ENCODE results near the gene SPRYD4.
A peak's percentile ranks its signal among the peaks of the same experiment; 100 is the strongest.
"Not testable (repeated sequence)": the region's sequence is repeated elsewhere in the genome, so short reads cannot be mapped to it uniquely, and the experiment has no call there.

SPRYD4 gene

GRCh38 chr12:56514014-56514318 is 45.6 kb downstream of the SPRYD4 start:
- not testable (repeated sequence) for H3K9ac ChIP-seq (ENCODE audit: low read length); H3K27ac ChIP-seq (ENCODE audit: low read depth, low read length); H3K27me3 ChIP-seq (ENCODE audit: control insufficient read depth, insufficient read depth, low read length); H3K4me1 ChIP-seq (ENCODE audit: control insufficient read depth, insufficient read depth, low read length); H3K4me3 ChIP-seq (ENCODE audit: low read length); H3K36me3 ChIP-seq (ENCODE audit: control insufficient read depth, insufficient read depth, low read length)

DNA sequence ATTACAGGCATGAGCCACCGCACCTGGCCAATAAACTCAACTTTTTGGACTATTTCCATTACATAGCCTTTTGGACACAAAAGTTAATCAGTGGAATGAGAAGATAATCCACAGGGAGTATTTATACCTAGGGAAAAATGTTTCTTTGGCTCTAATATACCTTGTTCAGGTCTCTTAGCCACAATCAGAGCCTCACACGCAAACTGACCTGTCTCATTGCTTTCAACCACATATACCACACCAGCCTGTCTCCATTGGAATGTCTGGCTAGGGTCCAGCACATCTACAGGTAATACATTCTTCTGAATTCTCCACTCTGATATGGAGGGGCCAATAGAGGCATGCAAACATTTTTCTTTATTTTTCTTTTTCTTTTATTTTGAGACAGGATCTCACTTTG is 49.5 kb downstream of the SPRYD4 start:
- H3K27me3 ChIP-seq (ENCODE audit: control insufficient read depth, insufficient read depth, low read length): no peaks in the 10 kb centered on the region
- H3K27ac ChIP-seq (ENCODE audit: low read depth, low read length): no peak overlapping the region
- H3K4me1 ChIP-seq (ENCODE audit: control insufficient read depth, insufficient read depth, low read length): peaks cover 5% of the 10 kb centered on the region
- H3K9ac ChIP-seq (ENCODE audit: low read length): no peak overlapping the region
- H3K4me3 ChIP-seq (ENCODE audit: low read length): no peak overlapping the region
- no peaks in the 10 kb centered on the region for H3K36me3 ChIP-seq (ENCODE audit: control insufficient read depth, insufficient read depth, low read length)

- H3K27ac ChIP-seq (ENCODE audit: low read depth, low read length): no peak overlapping the region
- H3K9ac ChIP-seq (ENCODE audit: low read length): no peak overlapping the region
- H3K27me3 ChIP-seq (ENCODE audit: control insufficient read depth, insufficient read depth, low read length): no peaks in the 10 kb centered on the region
- H3K36me3 ChIP-seq (ENCODE audit: control insufficient read depth, insufficient read depth, low read length): no peaks in the 10 kb centered on the region
- H3K4me1 ChIP-seq (ENCODE audit: control insufficient read depth, insufficient read depth, low read length): peaks cover 9% of the 10 kb centered on the region
- H3K4me3 ChIP-seq (ENCODE audit: low read length): no peak overlapping the region
Measured at GRCh38 chr12:56518570-56518969, 50.2 kb downstream of the SPRYD4 start.

DNA sequence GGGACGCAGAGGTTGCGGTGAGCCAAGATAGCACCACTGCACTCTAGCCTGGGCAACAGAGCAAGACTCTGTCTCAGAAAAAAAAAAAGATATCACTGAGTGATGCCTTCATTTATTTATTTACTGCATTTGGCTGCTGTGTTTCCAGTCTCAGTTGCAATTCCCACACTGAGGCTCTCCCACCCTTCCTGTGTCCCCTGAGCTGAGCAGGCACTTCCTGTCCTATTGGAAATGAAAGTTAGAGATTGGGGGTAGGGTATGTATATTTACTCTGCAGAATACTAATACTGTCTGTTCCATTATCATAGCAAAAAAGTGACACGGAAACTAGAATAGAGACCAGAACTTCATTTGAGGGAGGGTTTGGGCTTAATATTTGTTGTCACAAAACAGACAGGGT is 51.7 kb downstream of the SPRYD4 start:
- H3K27me3 ChIP-seq (ENCODE audit: control insufficient read depth, insufficient read depth, low read length): no peaks in the 10 kb centered on the region
- no peak overlapping the region for H3K9ac ChIP-seq (ENCODE audit: low read length)
- H3K36me3 ChIP-seq (ENCODE audit: control insufficient read depth, insufficient read depth, low read length): no peaks in the 10 kb centered on the region
- peak overlapping the region; percentile 89 for H3K27ac ChIP-seq (ENCODE audit: low read depth, low read length)
- H3K4me1 ChIP-seq (ENCODE audit: control insufficient read depth, insufficient read depth, low read length): peaks cover 12% of the 10 kb centered on the region
- H3K4me3 ChIP-seq (ENCODE audit: low read length): no peak overlapping the region

DNA sequence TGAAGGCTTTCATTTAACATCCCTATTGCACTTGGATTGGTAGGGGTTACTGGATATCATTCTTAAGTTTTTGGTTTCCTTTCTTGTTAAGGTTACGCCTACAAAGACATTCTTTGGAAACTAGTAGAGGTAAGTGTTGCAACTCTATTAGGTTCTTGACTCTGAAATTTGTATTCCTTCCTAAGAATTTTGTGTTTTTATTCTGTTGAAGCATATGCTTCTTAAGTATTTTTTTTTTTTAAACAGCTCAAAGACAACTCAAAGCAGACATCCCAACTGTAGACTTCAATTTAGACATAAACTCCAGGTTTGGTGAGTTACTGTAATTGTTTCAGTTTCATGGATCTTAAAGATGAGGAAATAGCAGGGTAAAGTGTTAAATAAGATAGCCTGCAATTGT is 52.1 kb downstream of the SPRYD4 start:
- Histone ChIP-seq H3K4me3 (ENCODE audit: low read length) (peak overlapping the region; percentile 81), H3K4me1 (ENCODE audit: control insufficient read depth, insufficient read depth, low read length) (peaks cover 12% of the 10 kb centered on the region), H3K27ac (ENCODE audit: low read depth, low read length) (peak overlapping the region; percentile 89), H3K9ac (ENCODE audit: low read length) (no peak overlapping the region), H3K36me3 (ENCODE audit: control insufficient read depth, insufficient read depth, low read length) (no peaks in the 10 kb centered on the region), H3K27me3 (ENCODE audit: control insufficient read depth, insufficient read depth, low read length) (no peaks in the 10 kb centered on the region)

DNA sequence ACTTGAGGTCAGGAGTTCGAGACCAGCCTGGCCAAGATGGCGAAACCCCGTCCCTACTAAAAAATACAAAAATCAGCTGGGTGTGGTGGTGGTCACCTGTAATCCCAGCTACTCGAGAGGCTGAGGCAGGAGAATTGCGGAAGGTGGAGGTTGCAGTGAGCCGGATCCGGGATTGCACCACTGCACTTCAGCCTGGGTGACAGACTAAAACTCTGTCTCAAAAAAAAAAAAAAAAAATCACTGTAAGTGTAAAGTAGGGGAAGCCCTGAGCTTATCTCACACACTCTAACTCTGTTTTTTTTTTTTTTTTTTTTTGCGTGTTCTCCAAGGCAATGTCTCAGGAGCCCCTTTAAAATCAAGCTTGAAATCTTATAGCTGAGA is 52.8 kb downstream of the SPRYD4 start:
- Histone ChIP-seq H3K27me3 (ENCODE audit: control insufficient read depth, insufficient read depth, low read length) (no peaks in the 10 kb centered on the region), H3K9ac (ENCODE audit: low read length) (peak overlapping the region; percentile 62), H3K4me3 (ENCODE audit: low read length) (peak overlapping the region; percentile 81), H3K27ac (ENCODE audit: low read depth, low read length) (peak overlapping the region; percentile 89), H3K36me3 (ENCODE audit: control insufficient read depth, insufficient read depth, low read length) (no peaks in the 10 kb centered on the region), H3K4me1 (ENCODE audit: control insufficient read depth, insufficient read depth, low read length) (peaks cover 12% of the 10 kb centered on the region)

- peak within 1 kb of the TSS; percentile 89 for H3K27ac ChIP-seq (ENCODE audit: low read depth, low read length)
- H3K27me3 ChIP-seq (ENCODE audit: control insufficient read depth, insufficient read depth, low read length): no peaks in the 10 kb centered on the region
- H3K36me3 ChIP-seq (ENCODE audit: control insufficient read depth, insufficient read depth, low read length): no peaks in the 10 kb centered on the region
- peaks cover 12% of the 10 kb centered on the region for H3K4me1 ChIP-seq (ENCODE audit: control insufficient read depth, insufficient read depth, low read length)
- H3K9ac ChIP-seq (ENCODE audit: low read length): peak within 1 kb of the TSS; percentile 86
- H3K4me3 ChIP-seq (ENCODE audit: low read length): peak within 1 kb of the TSS; percentile 81
Measured at GRCh38 chr12:56521590-56522371, 53.4 kb downstream of the SPRYD4 start, which contains the start of gene RBMS2. Gene RBMS2 (plus strand): TSS chr12:56521820. CDS start chr12:56522024, 204 bp downstream.

DNA sequence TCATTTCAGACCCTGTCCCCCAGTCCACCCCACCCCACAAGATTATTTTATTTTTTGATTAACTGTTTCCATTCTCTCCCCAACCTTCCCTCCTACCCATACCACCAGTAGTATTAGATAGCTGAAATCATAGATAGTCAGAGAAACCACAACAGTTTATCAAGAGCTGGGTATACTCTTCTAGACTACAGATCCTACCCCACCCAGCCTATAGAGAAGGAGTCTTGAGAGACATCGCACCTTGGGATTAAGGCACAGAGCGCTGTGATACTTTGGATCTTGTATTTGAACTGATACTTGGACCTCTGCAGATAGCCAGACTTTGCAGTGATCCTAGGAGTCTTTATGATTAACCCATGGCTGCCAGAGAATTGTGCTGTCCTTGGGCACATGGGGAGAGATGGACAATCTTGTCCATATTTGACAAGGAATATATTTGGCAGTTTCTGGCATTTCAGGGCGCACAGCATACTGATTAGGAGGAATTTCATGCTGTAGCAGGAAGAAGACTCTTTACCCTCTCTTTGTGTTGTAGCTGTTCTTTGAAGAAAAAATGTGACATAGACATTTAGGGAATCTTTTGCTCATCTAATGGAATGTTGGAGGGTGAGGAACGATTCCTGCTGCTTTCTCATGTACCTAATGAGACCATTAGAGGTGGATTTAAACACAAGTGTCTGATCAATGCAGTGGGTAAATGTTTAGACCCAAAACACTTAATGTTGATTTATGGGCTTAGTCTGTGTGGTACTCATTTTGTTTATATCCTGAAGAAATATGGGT is 54.2 kb downstream of the SPRYD4 start:
- H3K36me3 ChIP-seq (ENCODE audit: control insufficient read depth, insufficient read depth, low read length): no peaks in the 10 kb centered on the region
- peak overlapping the region; percentile 42 for H3K9ac ChIP-seq (ENCODE audit: low read length)
- peak overlapping the region; percentile 81 for H3K4me3 ChIP-seq (ENCODE audit: low read length)
- peaks cover 15% of the 10 kb centered on the region for H3K4me1 ChIP-seq (ENCODE audit: control insufficient read depth, insufficient read depth, low read length)
- H3K27me3 ChIP-seq (ENCODE audit: control insufficient read depth, insufficient read depth, low read length): no peaks in the 10 kb centered on the region
- H3K27ac ChIP-seq (ENCODE audit: low read depth, low read length): peak overlapping the region; percentile 89

DNA sequence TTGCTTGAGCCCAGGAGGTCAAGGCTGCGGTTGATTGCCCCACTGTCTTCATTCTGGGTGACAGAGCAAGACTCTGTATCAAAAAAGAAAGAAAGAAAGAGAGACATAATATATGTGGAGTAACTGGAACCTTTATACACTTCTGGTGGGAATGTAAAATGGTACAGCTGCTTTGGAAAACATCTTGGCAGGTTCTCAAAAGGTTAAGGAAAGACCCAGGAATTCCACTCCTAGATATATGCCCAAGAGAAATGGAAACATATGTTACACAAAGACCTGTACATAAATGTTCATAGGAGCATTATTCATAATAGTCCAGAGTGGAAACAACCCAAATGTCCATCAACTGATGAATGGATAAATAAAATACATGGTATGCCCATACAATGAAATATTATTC is 60.5 kb downstream of the SPRYD4 start:
- H3K36me3 ChIP-seq (ENCODE audit: control insufficient read depth, insufficient read depth, low read length): no peaks in the 10 kb centered on the region
- peaks cover 7% of the 10 kb centered on the region for H3K4me1 ChIP-seq (ENCODE audit: control insufficient read depth, insufficient read depth, low read length)
- no peaks in the 10 kb centered on the region for H3K27me3 ChIP-seq (ENCODE audit: control insufficient read depth, insufficient read depth, low read length)
- H3K27ac ChIP-seq (ENCODE audit: low read depth, low read length): no peak overlapping the region
- no peak overlapping the region for H3K9ac ChIP-seq (ENCODE audit: low read length)
- H3K4me3 ChIP-seq (ENCODE audit: low read length): no peak overlapping the region
